GM18867 (cell line): Measurements from ENCODE around the gene CAMK1D.

Source experiments
- ATAC-seq: cut with Tn5 transposase; IDR thresholded peaks from one replicate; pipeline ENCODE4 v1.9.1; 2021; ENCODE audit warnings: mild to moderate bottlenecking, moderate library complexity; ENCODE audit not compliant: unreplicated experiment

CAMK1D gene

GRCh38 chr10:12833451-12833850 is 484.1 kb downstream of the CAMK1D start:
- no peak for ATAC-seq

- no peak for ATAC-seq
Observed at GRCh38 chr10:12834116-12834665, 484.8 kb downstream of the CAMK1D start.

- ATAC-seq, result no peak
Observed at GRCh38 chr10:12834721-12835120, 485.4 kb downstream of the CAMK1D start.

GRCh38 chr10:12835709-12836108 is 486.4 kb downstream of the CAMK1D start:
- no peak for ATAC-seq

GRCh38 chr10:12838366-12838765 is 489.0 kb downstream of the CAMK1D start:
- ATAC-seq, result no peak

GRCh38 chr10:12838995-12839927 is 489.9 kb downstream of the CAMK1D start:
- no peak for ATAC-seq

GRCh38 chr10:12839941-12840611 is 490.7 kb downstream of the CAMK1D start:
- no peak for ATAC-seq

- no peak for ATAC-seq
Observed at GRCh38 chr10:12841426-12841825, 492.1 kb downstream of the CAMK1D start.

- ATAC-seq, result no peak
Observed at GRCh38 chr10:12841826-12842225, 492.5 kb downstream of the CAMK1D start.

- no peak for ATAC-seq
Observed at GRCh38 chr10:12842310-12842709, 493.0 kb downstream of the CAMK1D start.

- no peak for ATAC-seq
Observed at GRCh38 chr10:12843296-12843945, 494.1 kb downstream of the CAMK1D start.

- no peak for ATAC-seq
Observed at GRCh38 chr10:12844811-12845483, 495.6 kb downstream of the CAMK1D start.

- ATAC-seq, result no peak
Observed at GRCh38 chr10:12846718-12847117, 497.4 kb downstream of the CAMK1D start.

- no peak for ATAC-seq
Observed at GRCh38 chr10:12847361-12847975, 498.1 kb downstream of the CAMK1D start.

GRCh38 chr10:12848439-12849173 is 499.3 kb downstream of the CAMK1D start:
- ATAC-seq, result no peak

- ATAC-seq, result no peak
Observed at GRCh38 chr10:12849319-12850181, 500.2 kb downstream of the CAMK1D start.

GRCh38 chr10:12852687-12853086 is 503.3 kb downstream of the CAMK1D start:
- ATAC-seq, result no peak

- no peak for ATAC-seq
Observed at GRCh38 chr10:12854988-12855387, 505.6 kb downstream of the CAMK1D start.

- ATAC-seq, result no peak
Observed at GRCh38 chr10:12862459-12862858, 513.1 kb downstream of the CAMK1D start.
